ENCODE measurements around the gene NPAS3.

NPAS3 gene

GRCh38 chr14:33098016-33098415, 159.3 kb downstream of the NPAS3 start:
- H3K36me3 ChIP-seq (ENCODE audit: low read depth), result no peaks in the 10 kb centered on the region
- no peak overlapping the region for H3K4me3 ChIP-seq (ENCODE audit: severe bottlenecking)
- H3K27ac ChIP-seq (ENCODE audit: poor library complexity, severe bottlenecking), result no peak overlapping the region
- no peaks in the 10 kb centered on the region for H3K4me1 ChIP-seq (ENCODE audit: insufficient read depth, poor library complexity, severe bottlenecking)
- DNase-seq (ENCODE audit: low spot score), result no peak
- no peaks in the 10 kb centered on the region for H3K9me3 ChIP-seq (ENCODE audit: severe bottlenecking)
- no peak for TF ChIP-seq CTCF (IDR thresholded peaks at IDR 0.05; ENCODE audit: poor library complexity, severe bottlenecking)
- no peaks in the 10 kb centered on the region for H3K27me3 ChIP-seq (ENCODE audit: insufficient read depth, poor library complexity, severe bottlenecking)
- no peak for ATAC-seq (ENCODE audit: low read depth)

- no peaks in the 10 kb centered on the region for H3K27me3 ChIP-seq (ENCODE audit: insufficient read depth, poor library complexity, severe bottlenecking)
- no peaks in the 10 kb centered on the region for H3K36me3 ChIP-seq (ENCODE audit: low read depth)
- no peak overlapping the region for H3K4me3 ChIP-seq (ENCODE audit: severe bottlenecking)
- no peaks in the 10 kb centered on the region for H3K9me3 ChIP-seq (ENCODE audit: severe bottlenecking)
- H3K4me1 ChIP-seq (ENCODE audit: insufficient read depth, poor library complexity, severe bottlenecking), result no peaks in the 10 kb centered on the region
- ATAC-seq (ENCODE audit: low read depth) (no peak), DNase-seq (ENCODE audit: low spot score) (no peak)
- H3K27ac ChIP-seq (ENCODE audit: poor library complexity, severe bottlenecking), result no peak overlapping the region
- TF ChIP-seq CTCF (IDR thresholded peaks at IDR 0.05; ENCODE audit: poor library complexity, severe bottlenecking), result no peak
Observed at GRCh38 chr14:33103489-33103888, 164.8 kb downstream of the NPAS3 start.

GRCh38 chr14:33103966-33104365, 165.3 kb downstream of the NPAS3 start:
- no peaks in the 10 kb centered on the region for H3K27me3 ChIP-seq (ENCODE audit: insufficient read depth, poor library complexity, severe bottlenecking)
- no peaks in the 10 kb centered on the region for H3K4me1 ChIP-seq (ENCODE audit: insufficient read depth, poor library complexity, severe bottlenecking)
- DNase-seq (ENCODE audit: low spot score), result no peak
- H3K4me3 ChIP-seq (ENCODE audit: severe bottlenecking), result no peak overlapping the region
- no peak overlapping the region for H3K27ac ChIP-seq (ENCODE audit: poor library complexity, severe bottlenecking)
- ATAC-seq (ENCODE audit: low read depth), result no peak
- no peaks in the 10 kb centered on the region for H3K36me3 ChIP-seq (ENCODE audit: low read depth)
- no peak for TF ChIP-seq CTCF (IDR thresholded peaks at IDR 0.05; ENCODE audit: poor library complexity, severe bottlenecking)
- H3K9me3 ChIP-seq (ENCODE audit: severe bottlenecking), result no peaks in the 10 kb centered on the region

GRCh38 chr14:33110737-33111443, 172.2 kb downstream of the NPAS3 start:
- no peaks in the 10 kb centered on the region for H3K9me3 ChIP-seq (ENCODE audit: severe bottlenecking)
- H3K4me3 ChIP-seq (ENCODE audit: severe bottlenecking), result no peak overlapping the region
- TF ChIP-seq CTCF (IDR thresholded peaks at IDR 0.05; ENCODE audit: poor library complexity, severe bottlenecking), result no peak
- no peaks in the 10 kb centered on the region for H3K27me3 ChIP-seq (ENCODE audit: insufficient read depth, poor library complexity, severe bottlenecking)
- no peak overlapping the region for H3K27ac ChIP-seq (ENCODE audit: poor library complexity, severe bottlenecking)
- no peaks in the 10 kb centered on the region for H3K4me1 ChIP-seq (ENCODE audit: insufficient read depth, poor library complexity, severe bottlenecking)
- DNase-seq (ENCODE audit: low spot score) (no peak), ATAC-seq (ENCODE audit: low read depth) (no peak)
- H3K36me3 ChIP-seq (ENCODE audit: low read depth), result no peaks in the 10 kb centered on the region

- DNase-seq (ENCODE audit: low spot score) (no peak), ATAC-seq (ENCODE audit: low read depth) (no peak)
- peaks cover 16% of the 10 kb centered on the region for H3K4me1 ChIP-seq (ENCODE audit: insufficient read depth, poor library complexity, severe bottlenecking)
- H3K36me3 ChIP-seq (ENCODE audit: low read depth), result no peaks in the 10 kb centered on the region
- H3K9me3 ChIP-seq (ENCODE audit: severe bottlenecking), result no peaks in the 10 kb centered on the region
- H3K27me3 ChIP-seq (ENCODE audit: insufficient read depth, poor library complexity, severe bottlenecking), result no peaks in the 10 kb centered on the region
- H3K27ac ChIP-seq (ENCODE audit: poor library complexity, severe bottlenecking), result no peak overlapping the region
- H3K4me3 ChIP-seq (ENCODE audit: severe bottlenecking), result no peak overlapping the region
- no peak for TF ChIP-seq CTCF (IDR thresholded peaks at IDR 0.05; ENCODE audit: poor library complexity, severe bottlenecking)
Observed at GRCh38 chr14:33114331-33114730, 175.7 kb downstream of the NPAS3 start.
